ENCODE measurements around the gene ATG2B. TPM values are rescaled to one million over a fixed set of nuclear protein-coding genes. Genes with fewer than 3 reads are reported as not detected.

ATG2B gene
- total RNA-seq, 1 experiment from 2014 or later: 11.6 TPM

- intact Hi-C loops (cut with micrococcal nuclease): no loop called here
- TF ChIP-seq, protein P1, sequence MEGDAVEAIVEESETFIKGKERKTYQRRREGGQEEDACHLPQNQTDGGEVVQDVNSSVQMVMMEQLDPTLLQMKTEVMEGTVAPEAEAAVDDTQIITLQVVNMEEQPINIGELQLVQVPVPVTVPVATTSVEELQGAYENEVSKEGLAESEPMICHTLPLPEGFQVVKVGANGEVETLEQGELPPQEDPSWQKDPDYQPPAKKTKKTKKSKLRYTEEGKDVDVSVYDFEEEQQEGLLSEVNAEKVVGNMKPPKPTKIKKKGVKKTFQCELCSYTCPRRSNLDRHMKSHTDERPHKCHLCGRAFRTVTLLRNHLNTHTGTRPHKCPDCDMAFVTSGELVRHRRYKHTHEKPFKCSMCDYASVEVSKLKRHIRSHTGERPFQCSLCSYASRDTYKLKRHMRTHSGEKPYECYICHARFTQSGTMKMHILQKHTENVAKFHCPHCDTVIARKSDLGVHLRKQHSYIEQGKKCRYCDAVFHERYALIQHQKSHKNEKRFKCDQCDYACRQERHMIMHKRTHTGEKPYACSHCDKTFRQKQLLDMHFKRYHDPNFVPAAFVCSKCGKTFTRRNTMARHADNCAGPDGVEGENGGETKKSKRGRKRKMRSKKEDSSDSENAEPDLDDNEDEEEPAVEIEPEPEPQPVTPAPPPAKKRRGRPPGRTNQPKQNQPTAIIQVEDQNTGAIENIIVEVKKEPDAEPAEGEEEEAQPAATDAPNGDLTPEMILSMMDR (conservative IDR thresholded peaks at IDR 0.05; ENCODE audit: low read depth, low read length): no peak
- TF ChIP-seq EZH2 (IDR thresholded peaks at IDR 0.05; ENCODE audit: low read length, unreplicated experiment) (no peak), EZH2phosphoT487 (IDR thresholded peaks at IDR 0.05; ENCODE audit: borderline replicate concordance, low read length) (no peak)
- BruUV-seq (replicated peaks): no TSS peak
- no peaks in the 10 kb centered on the region for H3K27me3 ChIP-seq (ENCODE audit: low read length)
- H3K27ac ChIP-seq (ENCODE audit: low read length): no peak overlapping the region
- no peak overlapping the region for H3K4me3 ChIP-seq (ENCODE audit: low read length)
- DNase-seq: no peak
- no peak overlapping the region for H2AFZ ChIP-seq (ENCODE audit: low read length)
- H3F3A ChIP-seq (ENCODE audit: low read length, unreplicated experiment): no peaks in the 10 kb centered on the region
- H3K9me2 ChIP-seq (replicated peaks; ENCODE audit: low read length): no peaks in the 10 kb centered on the region
- no peaks in the 10 kb centered on the region for H3K4me1 ChIP-seq (ENCODE audit: insufficient read depth, low read length)
- H3K36me3 ChIP-seq (ENCODE audit: low read depth, low read length): no peaks in the 10 kb centered on the region
- H3K4me2 ChIP-seq (ENCODE audit: low read length): no peak overlapping the region
- ChIA-PET POLR2A (ENCODE audit: unreplicated experiment) (no interaction called here), CTCF (no interaction called here)
- H3K9me3 ChIP-seq (ENCODE audit: low read length): no peaks in the 10 kb centered on the region
- H4K20me1 ChIP-seq (ENCODE audit: low read length): no peaks in the 10 kb centered on the region
- H3K79me2 ChIP-seq (ENCODE audit: low read length): peaks cover 73% of the 10 kb centered on the region
- no peak overlapping the region for H3K9ac ChIP-seq (ENCODE audit: low read length)
- no peak for ATAC-seq
These were observed 7.4 kb upstream of the ATG2B start for GRCh38 chr14:96370528-96370927.

- H3K79me2 ChIP-seq (ENCODE audit: low read length): peaks cover 90% of the 10 kb centered on the region
- intact Hi-C loops (cut with micrococcal nuclease): loop anchor here (10.0 kb wide), 1 partner anchor 64 kb away; no protein-coding TSS in a partner anchor
- no peaks in the 10 kb centered on the region for H3F3A ChIP-seq (ENCODE audit: low read length, unreplicated experiment)
- DNase-seq (no peak), ATAC-seq (no peak)
- H3K9me3 ChIP-seq (ENCODE audit: low read length): no peaks in the 10 kb centered on the region
- TF ChIP-seq EZH2 (IDR thresholded peaks at IDR 0.05; ENCODE audit: low read length, unreplicated experiment): no peak
- TF ChIP-seq, protein P1 (conservative IDR thresholded peaks at IDR 0.05; ENCODE audit: low read depth, low read length): no peak
- TF ChIP-seq EZH2phosphoT487 (IDR thresholded peaks at IDR 0.05; ENCODE audit: borderline replicate concordance, low read length): no peak
- H4K20me1 ChIP-seq (ENCODE audit: low read length): peaks cover 5% of the 10 kb centered on the region; the same call in 1 of the 2 replicates
- H3K4me2 ChIP-seq (ENCODE audit: low read length): no peak overlapping the region
- no peak overlapping the region for H2AFZ ChIP-seq (ENCODE audit: low read length)
- H3K36me3 ChIP-seq (ENCODE audit: low read depth, low read length): no peaks in the 10 kb centered on the region
- H3K4me1 ChIP-seq (ENCODE audit: insufficient read depth, low read length): peaks cover 8% of the 10 kb centered on the region
- ChIA-PET POLR2A (ENCODE audit: unreplicated experiment) (no interaction called here), CTCF (no interaction called here)
- no peak overlapping the region for H3K4me3 ChIP-seq (ENCODE audit: low read length)
- H3K9me2 ChIP-seq (replicated peaks; ENCODE audit: low read length): no peaks in the 10 kb centered on the region
- BruUV-seq (replicated peaks): no TSS peak
- no peak overlapping the region for H3K27ac ChIP-seq (ENCODE audit: low read length)
- no peak overlapping the region for H3K9ac ChIP-seq (ENCODE audit: low read length)
- no peaks in the 10 kb centered on the region for H3K27me3 ChIP-seq (ENCODE audit: low read length)
These were observed 5.4 kb upstream of the ATG2B start for GRCh38 chr14:96368534-96368933.

DNA sequence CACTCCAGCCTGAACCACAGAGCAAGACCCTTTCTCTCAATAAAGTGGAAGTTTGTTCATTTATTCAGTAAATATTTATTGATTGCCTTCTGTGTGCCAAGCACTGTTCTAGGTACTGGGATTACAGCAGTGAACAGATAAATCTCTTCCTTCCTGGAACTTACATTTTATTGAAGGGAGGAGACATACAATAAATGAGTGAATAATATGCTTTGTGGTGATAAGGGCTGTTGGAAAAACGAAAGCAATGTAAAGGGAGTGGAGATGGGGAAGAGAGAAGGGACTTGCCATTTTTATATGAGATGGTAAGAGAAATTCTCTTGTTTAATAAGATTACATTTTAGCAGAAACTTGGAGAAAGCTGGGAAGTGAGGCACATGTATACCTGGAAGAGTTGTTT, 1.8 kb upstream of the ATG2B start:
- ChIA-PET CTCF (no interaction called here), POLR2A (ENCODE audit: unreplicated experiment) (no interaction called here)
- no peaks in the 10 kb centered on the region for H3K27me3 ChIP-seq (ENCODE audit: low read length)
- no peaks in the 10 kb centered on the region for H3K36me3 ChIP-seq (ENCODE audit: low read depth, low read length)
- TF ChIP-seq, protein P1 (conservative IDR thresholded peaks at IDR 0.05; ENCODE audit: low read depth, low read length): no peak
- H3F3A ChIP-seq (ENCODE audit: low read length, unreplicated experiment): no peaks in the 10 kb centered on the region
- peaks cover 5% of the 10 kb centered on the region; the same call in 1 of the 2 replicates for H4K20me1 ChIP-seq (ENCODE audit: low read length)
- H3K27ac ChIP-seq (ENCODE audit: low read length): no peak overlapping the region
- H3K4me2 ChIP-seq (ENCODE audit: low read length): peak overlapping the region; percentile 98
- no peaks in the 10 kb centered on the region for H3K9me2 ChIP-seq (replicated peaks; ENCODE audit: low read length)
- no peak overlapping the region for H3K9ac ChIP-seq (ENCODE audit: low read length)
- no peak for DNase-seq
- H3K4me3 ChIP-seq (ENCODE audit: low read length): peak overlapping the region; percentile 83
- no peaks in the 10 kb centered on the region for H3K9me3 ChIP-seq (ENCODE audit: low read length)
- intact Hi-C loops (cut with micrococcal nuclease): loop anchor here (5.0 to 10.0 kb wide), 3 partner anchors 57 to 137 kb away; partner anchors contain the start of gene PAPOLA
- ATAC-seq: no peak
- peaks cover 19% of the 10 kb centered on the region for H3K4me1 ChIP-seq (ENCODE audit: insufficient read depth, low read length)
- BruUV-seq (replicated peaks): no TSS peak
- H3K79me2 ChIP-seq (ENCODE audit: low read length): peaks cover 93% of the 10 kb centered on the region
- no peak overlapping the region for H2AFZ ChIP-seq (ENCODE audit: low read length)
